NCI-H128 (cell line): ENCODE data around the gene TERB1.

Experiments used
- DNase-seq: peaks from one replicate; lab custom pipeline; 2025; ENCODE audit not compliant: unreplicated experiment; lab: John Stamatoyannopoulos, UW

Gene TERB1

DNA sequence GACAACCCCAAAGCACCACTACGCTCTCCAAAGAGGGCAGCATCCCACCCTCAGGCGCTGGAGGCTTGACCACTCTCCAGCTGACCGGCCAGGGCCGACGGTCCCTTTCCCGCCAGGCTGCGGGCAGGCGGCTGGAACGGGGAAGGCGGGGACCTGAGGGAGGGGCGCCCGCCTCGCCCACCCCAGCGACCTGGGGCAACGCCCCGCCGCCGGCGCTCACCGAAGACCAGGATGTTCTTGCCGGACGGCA, 50.4 kb downstream of the TERB1 start:
- DNase-seq, result no peak

DNA sequence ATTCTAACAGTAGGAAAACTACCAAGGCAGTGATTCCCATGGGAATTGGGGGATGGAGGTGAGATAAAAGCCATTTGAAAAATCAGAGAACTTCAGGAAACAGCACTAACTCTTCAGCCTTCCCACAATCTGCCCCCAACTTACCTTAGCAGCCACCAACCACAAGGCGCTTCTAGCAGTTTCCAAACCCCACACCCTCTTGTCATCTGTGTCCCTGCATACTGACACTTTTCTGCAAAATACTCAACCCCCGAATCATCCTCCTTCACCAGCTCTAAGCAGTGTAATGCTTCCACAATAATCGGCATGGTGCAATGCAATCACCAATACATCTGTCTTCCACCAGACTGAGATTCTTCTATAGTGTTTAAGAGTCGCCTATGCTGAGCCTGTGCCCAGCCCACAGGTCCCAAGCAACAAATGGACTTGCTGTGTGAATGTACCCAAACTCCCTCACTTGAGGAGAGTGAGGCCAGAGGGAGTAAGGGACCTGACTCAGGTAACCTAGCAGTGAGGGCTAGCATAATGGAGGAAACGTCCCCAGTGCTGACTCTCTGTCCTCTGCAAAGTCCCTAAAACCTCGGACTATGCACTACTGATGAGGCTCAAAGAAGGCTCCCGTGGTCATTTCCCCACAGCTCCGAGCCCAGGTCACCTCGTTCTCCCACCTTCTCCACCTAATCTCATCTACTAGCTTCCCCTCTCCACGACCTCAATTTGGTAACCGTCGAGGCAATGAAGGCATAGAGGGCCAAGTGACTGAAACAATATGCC, 50.9 kb downstream of the TERB1 start:
- DNase-seq, result no peak

DNA sequence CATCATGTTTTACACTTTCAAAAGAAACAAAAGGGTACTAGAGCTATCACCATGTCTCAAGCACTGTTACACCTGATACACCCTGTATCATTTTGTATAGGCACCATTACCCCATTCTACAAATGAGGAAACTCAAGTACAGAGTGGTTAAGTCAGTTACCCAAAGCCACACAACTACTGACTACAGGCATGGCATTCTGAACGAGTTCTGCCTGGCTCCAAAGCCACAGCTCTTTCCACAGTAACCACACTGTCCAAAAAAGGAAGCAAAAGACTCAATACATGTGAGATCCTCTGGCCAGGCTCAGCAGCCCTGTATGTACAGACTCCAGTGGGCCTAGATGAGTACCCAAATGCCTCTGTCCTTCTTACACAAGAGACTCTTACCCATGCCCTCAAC, 54.7 kb downstream of the TERB1 start:
- no peak for DNase-seq

GRCh38 chr16:66746048-66746447, 55.3 kb downstream of the TERB1 start:
- DNase-seq, result no peak

DNA sequence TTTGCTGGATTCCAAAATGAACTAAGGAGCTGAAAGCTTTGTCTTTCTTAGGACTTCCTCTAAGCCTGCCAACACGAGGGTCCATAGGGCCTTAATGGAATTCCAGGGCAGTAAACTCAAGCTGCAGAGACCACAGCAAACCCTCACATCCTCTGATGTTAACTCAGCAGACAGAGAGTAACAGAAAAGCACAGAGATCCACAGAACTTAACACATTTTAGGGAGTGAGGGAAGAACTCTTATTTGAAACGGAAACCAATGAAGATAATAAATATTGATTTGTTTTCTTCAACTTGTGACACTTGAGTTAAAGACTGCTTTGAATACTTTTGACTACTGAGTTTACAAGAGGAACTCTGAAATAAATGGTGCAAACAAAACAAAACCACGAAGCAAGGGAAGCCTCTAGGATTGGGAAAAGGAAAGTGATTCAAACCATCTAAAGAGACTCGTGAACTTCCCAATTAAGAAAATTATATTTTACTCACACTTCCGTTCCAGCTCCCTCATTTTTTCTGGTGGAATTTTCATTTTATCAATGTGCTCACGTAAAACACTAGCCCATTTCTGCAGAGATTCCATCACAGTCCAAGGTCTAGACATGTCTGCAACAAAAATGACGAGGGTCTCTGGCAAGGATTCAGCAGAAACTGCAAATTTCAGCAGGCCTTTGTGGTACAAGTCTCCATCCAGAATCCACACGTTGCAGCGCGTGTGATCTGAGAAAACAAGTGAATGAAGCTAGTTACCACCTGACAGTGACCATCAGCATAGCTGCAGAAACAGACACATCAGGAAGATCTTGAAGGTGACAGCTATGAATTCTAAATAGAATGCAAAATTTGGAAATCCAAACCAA, 59.2 kb downstream of the TERB1 start:
- DNase-seq, result no peak

DNA sequence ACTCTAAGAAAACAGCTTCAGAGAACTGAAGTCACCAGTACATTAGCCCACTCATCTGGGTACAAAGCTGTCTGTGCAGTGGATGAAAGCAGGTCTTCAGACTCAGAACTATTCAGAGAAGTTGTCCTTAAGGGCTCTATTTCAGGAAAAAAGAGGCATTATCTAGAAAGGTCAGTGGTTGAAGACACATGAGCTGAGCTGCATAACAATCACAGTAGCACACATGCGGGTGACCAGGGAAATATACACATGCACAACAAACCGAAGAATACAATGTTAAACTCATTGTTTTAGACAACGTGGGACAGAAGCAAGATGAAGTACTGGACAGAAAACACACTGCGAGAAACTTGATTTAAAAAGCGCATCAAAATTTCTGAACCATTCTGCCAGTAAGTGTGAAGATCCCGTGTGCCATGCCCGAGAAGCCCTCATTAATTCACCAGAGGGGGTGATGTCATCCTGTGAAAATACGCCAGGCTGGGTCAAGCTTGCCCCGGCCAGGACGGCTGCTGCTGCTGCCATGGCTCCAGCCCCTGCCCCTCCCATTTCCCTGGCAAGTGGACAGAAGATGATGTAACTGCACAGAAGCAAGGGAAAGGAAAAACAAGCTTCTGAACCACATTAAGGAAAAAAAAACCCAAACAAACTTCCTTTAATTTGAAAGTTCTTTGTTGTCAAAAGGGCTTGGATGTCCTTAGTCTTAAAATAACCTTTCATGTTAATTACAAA, 60.0 kb downstream of the TERB1 start:
- no peak for DNase-seq

- no peak for DNase-seq
Measured at GRCh38 chr16:66740533-66740932, 60.9 kb downstream of the TERB1 start.

DNA sequence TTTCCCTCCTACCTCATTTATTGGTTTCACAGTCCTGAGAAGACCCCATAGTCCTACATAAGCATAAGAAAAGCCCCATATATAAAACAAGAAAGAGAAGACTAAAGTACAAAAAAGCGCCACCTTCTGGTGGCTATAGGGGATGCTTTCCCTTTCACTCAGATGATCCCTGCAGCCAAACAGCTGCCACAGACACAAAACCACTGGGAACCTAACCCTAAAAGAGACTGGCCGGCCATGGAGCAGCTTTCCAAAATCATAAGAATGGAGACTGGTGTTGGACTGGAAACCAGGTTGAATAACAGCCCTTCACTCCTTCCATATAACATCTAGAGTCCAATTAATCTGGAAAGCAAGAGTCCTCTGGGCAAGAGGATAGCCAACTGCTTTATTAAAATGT, 61.4 kb downstream of the TERB1 start:
- DNase-seq, result no peak

DNA sequence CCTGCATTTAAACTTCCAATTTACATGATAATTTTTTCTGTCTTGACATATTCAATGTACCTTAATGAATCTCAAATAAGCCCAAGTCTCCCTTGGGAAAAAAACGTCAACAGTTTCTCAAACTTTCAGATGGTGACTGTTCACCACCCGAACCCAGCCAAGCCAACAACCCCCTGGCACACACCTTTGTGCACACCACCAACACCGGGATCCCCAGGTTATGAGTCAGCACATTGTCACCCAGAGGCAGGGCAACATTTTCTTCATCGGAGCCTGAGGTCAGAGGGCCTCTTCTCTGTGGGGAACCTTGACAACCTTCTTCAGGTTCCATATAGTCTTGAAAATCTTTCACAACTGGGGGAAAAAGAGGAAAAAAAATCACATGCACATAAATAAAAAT, 65.5 kb downstream of the TERB1 start:
- DNase-seq, result no peak

DNA sequence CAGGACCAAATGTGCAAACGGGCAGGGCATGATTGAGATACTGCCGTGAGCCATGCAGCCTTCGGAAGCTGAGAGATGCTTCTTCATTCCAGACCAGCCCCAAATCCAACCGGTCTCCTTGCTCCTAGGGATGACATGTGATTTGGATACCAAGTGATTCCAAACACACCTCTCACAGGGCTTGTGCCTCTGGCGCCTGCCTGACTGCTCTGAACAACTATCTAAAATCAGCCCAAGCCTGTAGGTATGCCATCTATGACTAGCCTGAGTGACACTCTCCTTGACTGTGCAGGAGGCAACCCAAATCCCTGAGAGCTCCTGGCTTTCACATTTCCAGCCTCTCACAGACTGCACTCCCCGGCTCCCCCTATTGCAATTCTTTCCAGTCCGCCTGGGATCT, 70.3 kb downstream of the TERB1 start:
- DNase-seq, result no peak

GRCh38 chr16:66728804-66729203, 72.6 kb downstream of the TERB1 start:
- DNase-seq, result no peak

- DNase-seq, result no peak
Measured at GRCh38 chr16:66728117-66728787, 73.1 kb downstream of the TERB1 start.

DNA sequence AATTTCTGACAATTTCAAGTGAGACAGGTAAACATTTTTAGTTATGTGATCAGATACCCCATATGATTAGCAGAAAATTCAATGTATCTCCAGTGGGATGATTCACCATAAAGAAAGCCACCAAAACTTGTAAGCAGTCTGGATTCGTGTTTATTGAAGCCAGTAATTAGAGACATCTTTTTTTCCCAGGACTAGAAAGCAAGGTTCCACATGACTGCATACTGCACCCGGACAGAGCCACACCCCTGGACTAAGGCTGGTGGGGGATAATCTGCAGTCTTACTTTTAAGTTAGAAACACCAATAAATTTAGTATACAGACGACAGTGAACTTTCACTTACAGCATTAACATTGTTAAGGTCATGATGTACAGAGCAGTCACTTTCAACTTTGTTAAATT, 80.6 kb downstream of the TERB1 start:
- no peak for DNase-seq

- no peak for DNase-seq
Measured at GRCh38 chr16:66719246-66719645, 82.1 kb downstream of the TERB1 start.

DNA sequence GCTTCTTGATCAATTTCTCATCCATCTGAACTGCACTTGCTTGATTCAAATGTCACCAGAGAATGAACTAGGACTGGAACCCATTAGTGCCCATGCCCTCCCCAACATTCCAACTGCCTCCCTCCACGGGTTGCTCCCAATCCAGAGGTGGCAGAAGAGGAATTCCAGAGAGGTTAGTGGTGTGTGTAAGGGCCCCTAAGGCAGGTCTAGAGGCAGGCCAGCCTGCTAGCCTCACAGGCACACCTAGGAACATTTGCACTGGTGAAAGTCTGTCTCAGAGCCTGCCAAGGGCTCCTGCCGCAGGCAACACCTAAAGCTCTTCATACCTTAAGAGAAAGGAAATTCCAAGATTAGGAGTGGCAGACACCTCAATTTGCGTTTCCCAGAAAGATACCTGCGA, 83.6 kb downstream of the TERB1 start:
- DNase-seq, result no peak

- no peak for DNase-seq
Measured at GRCh38 chr16:66717112-66717675, 84.2 kb downstream of the TERB1 start.

- no peak for DNase-seq
Measured at GRCh38 chr16:66714654-66715307, 86.6 kb downstream of the TERB1 start.

DNA sequence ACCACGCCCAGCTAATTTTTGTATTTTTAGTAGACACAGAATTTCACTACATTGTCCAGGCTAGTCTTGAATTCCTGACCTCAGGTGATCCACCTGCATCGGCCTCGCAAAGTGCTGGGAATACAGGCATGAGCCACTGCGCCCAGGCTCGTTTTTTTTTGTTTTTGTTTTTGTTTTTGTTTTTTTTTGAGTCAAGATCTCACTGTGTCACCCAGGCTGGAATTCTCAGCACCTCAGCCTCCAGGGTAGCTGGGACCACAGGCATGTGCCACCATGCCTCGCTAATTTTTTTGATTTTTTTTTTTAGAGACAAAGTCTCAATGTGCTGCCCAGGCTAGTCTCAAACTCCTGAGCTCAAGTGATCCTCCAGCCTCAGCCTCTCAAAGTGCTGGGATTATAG, 87.3 kb downstream of the TERB1 start:
- no peak for DNase-seq

- DNase-seq, result no peak
Measured at GRCh38 chr16:66713076-66713475, 88.3 kb downstream of the TERB1 start.

DNA sequence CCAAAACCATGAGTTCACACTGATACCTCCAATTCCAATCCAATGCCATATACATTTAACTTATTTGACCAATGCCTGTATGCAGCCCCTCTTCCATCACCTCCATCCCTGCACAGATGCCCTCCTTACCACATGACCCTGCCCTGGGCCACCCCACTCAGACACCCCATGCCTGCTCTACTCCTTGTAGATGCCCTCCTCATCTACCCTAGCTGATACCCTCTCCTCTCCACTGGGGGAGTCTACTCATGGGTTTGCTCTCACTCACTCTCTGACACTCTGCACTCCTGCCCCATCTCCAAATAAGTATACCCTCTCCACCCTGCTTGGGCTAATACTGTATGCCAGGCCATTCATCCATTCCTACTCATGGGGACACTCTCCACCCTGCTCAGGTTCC, 88.9 kb downstream of the TERB1 start:
- no peak for DNase-seq

- DNase-seq, result no peak
Measured at GRCh38 chr16:66711581-66711980, 89.8 kb downstream of the TERB1 start.
